ENCODE results near the gene AZIN2.
"Not testable (repeated sequence)": the region's sequence is repeated elsewhere in the genome, so short reads cannot be mapped to it uniquely, and the experiment has no call there.

Gene AZIN2

GRCh38 chr1:33094971-33095604 is 14.1 kb downstream of the AZIN2 start:
- DNase-seq (ENCODE audit: low read depth, low spot score) = no peak

- no peak for DNase-seq (ENCODE audit: low read depth, low spot score)
Observed at GRCh38 chr1:33096363-33097005, 15.5 kb downstream of the AZIN2 start.

GRCh38 chr1:33097137-33097611 is 16.2 kb downstream of the AZIN2 start:
- no peak for DNase-seq (ENCODE audit: low read depth, low spot score)

- no peak for DNase-seq (ENCODE audit: low read depth, low spot score)
Observed at GRCh38 chr1:33097762-33098161, 16.8 kb downstream of the AZIN2 start.

GRCh38 chr1:33098371-33098770 is 17.4 kb downstream of the AZIN2 start:
- no peak for DNase-seq (ENCODE audit: low read depth, low spot score)

- peak; percentile 99 for DNase-seq (ENCODE audit: low read depth, low spot score)
Observed at GRCh38 chr1:33099290-33100118, 18.6 kb downstream of the AZIN2 start.

- not testable (repeated sequence) for DNase-seq (ENCODE audit: low read depth, low spot score)
Observed at GRCh38 chr1:33100119-33100415, 19.1 kb downstream of the AZIN2 start.

- DNase-seq (ENCODE audit: low read depth, low spot score) = no peak
Observed at GRCh38 chr1:33110477-33110876, 29.5 kb downstream of the AZIN2 start.

- no peak for DNase-seq (ENCODE audit: low read depth, low spot score)
Observed at GRCh38 chr1:33111965-33112364, 31.0 kb downstream of the AZIN2 start.

GRCh38 chr1:33117440-33118085 is 36.6 kb downstream of the AZIN2 start:
- DNase-seq (ENCODE audit: low read depth, low spot score) = no peak

- DNase-seq (ENCODE audit: low read depth, low spot score) = no peak
Observed at GRCh38 chr1:33118274-33118673, 37.3 kb downstream of the AZIN2 start.

GRCh38 chr1:33119050-33119449 is 38.1 kb downstream of the AZIN2 start:
- DNase-seq (ENCODE audit: low read depth, low spot score) = no peak

GRCh38 chr1:33119532-33120217 is 38.7 kb downstream of the AZIN2 start:
- no peak for DNase-seq (ENCODE audit: low read depth, low spot score)

- no peak for DNase-seq (ENCODE audit: low read depth, low spot score)
Observed at GRCh38 chr1:33120436-33121231, 39.7 kb downstream of the AZIN2 start.

GRCh38 chr1:33121728-33122127 is 40.8 kb downstream of the AZIN2 start:
- DNase-seq (ENCODE audit: low read depth, low spot score) = no peak

- DNase-seq (ENCODE audit: low read depth, low spot score) = no peak
Observed at GRCh38 chr1:33122483-33123178, 41.7 kb downstream of the AZIN2 start.

GRCh38 chr1:33123266-33123665 is 42.3 kb downstream of the AZIN2 start:
- DNase-seq (ENCODE audit: low read depth, low spot score) = no peak

GRCh38 chr1:33124647-33125046 is 43.7 kb downstream of the AZIN2 start:
- not testable (repeated sequence) for DNase-seq (ENCODE audit: low read depth, low spot score)

- DNase-seq (ENCODE audit: low read depth, low spot score) = no peak
Observed at GRCh38 chr1:33126411-33127000, 45.6 kb downstream of the AZIN2 start.
